Upper lobe of left lung (tissue), 4 donors: ENCODE results near the gene PLK5.

Experiments
- CTCF ChIP-seq, 6 experiments: fragments of 450-650 bp in 4 of 6; fragments of 200-600 bp in 2 of 6; sonication (generic) in 2 of 6; IDR thresholded peaks; one replicate each; pipeline ENCODE4 v1.5.1; 2016 to 2019; ENCODE audit warnings: antibody characterized with exemption in 6 of 6
- EP300 ChIP-seq, 4 donors: sonication (generic); formaldehyde crosslinking; IDR thresholded peaks; one replicate each; pipeline ENCODE4 v1.5.1; 2017; ENCODE audit warnings: antibody characterized with exemption in 4 of 4, control low read depth in 2 of 4
- POLR2A ChIP-seq, 4 donors: fragments of 450-650 bp; IDR thresholded peaks; one replicate each; pipeline ENCODE4 v1.5.1; 2016 to 2017; ENCODE audit warnings: antibody characterized with exemption in 4 of 4, mild to moderate bottlenecking in 2 of 4

GRCh38 chr19:1503925-1504773 is 19.7 kb upstream of the PLK5 start:
- TF ChIP-seq CTCF (IDR thresholded peaks at IDR 0.05) (no peak), POLR2A (IDR thresholded peaks at IDR 0.05) (no peak), EP300 (IDR thresholded peaks at IDR 0.05) (no peak)
